HepG2 (cell line): ENCODE data around the gene ITGB3. TPM values are rescaled to one million over a fixed set of nuclear protein-coding genes. Genes with fewer than 3 reads are reported as not detected.

Experiments
- CHCHD3 ChIP-seq: sonication (generic); formaldehyde crosslinking; IDR thresholded peaks from 2 replicates; pipeline ENCODE4 v1.8.0; 2022; ENCODE audit warnings: mild to moderate bottlenecking, missing genetic modification reagents, moderate library complexity
- NBN ChIP-seq: fragments of 450-650 bp; conservative IDR thresholded peaks from 2 replicates; pipeline ENCODE4 v1.6.1; 2017
- NR2F6 ChIP-seq, 2 experiments: IDR thresholded peaks; 2 replicates each; pipeline ENCODE4 v1.6.1; 2016; ENCODE audit warnings: antibody characterized with exemption in 1 of 2, mild to moderate bottlenecking in 1 of 2
- PHF8 ChIP-seq: sonication (generic); formaldehyde crosslinking; IDR thresholded peaks from 2 replicates; pipeline ENCODE4 v1.5.0; 2020; ENCODE audit warnings: missing genetic modification reagents
- RFXAP ChIP-seq: sonication (generic); formaldehyde crosslinking; IDR thresholded peaks from 2 replicates; pipeline ENCODE4 v1.4.0; 2020; ENCODE audit warnings: missing genetic modification reagents, borderline replicate concordance
- SIX4 ChIP-seq: sonication (generic); formaldehyde crosslinking; IDR thresholded peaks from 2 replicates; pipeline ENCODE4 v1.4.0; 2020; ENCODE audit warnings: missing genetic modification reagents
- TBP ChIP-seq: sonication (generic); formaldehyde crosslinking; IDR thresholded peaks from 2 replicates; pipeline ENCODE4 v1.5.0; 2020; ENCODE audit warnings: missing genetic modification reagents
- TOPORS ChIP-seq: sonication (generic); formaldehyde crosslinking; IDR thresholded peaks from 2 replicates; pipeline ENCODE4 v1.8.0; 2023; ENCODE audit warnings: mild to moderate bottlenecking, missing genetic modification reagents
- ZBTB7B ChIP-seq: sonication (generic); formaldehyde crosslinking; IDR thresholded peaks from 2 replicates; pipeline ENCODE4 v1.4.0; 2020; ENCODE audit warnings: missing genetic modification reagents
- ZNF160 ChIP-seq: sonication (generic); formaldehyde crosslinking; IDR thresholded peaks from 2 replicates; pipeline ENCODE4 v1.8.0; 2022; ENCODE audit warnings: mild to moderate bottlenecking, inconsistent platforms, missing genetic modification reagents
- ZNF430 ChIP-seq: sonication (generic); formaldehyde crosslinking; IDR thresholded peaks from 2 replicates; pipeline ENCODE4 v1.9.0; 2021; ENCODE audit warnings: mild to moderate bottlenecking, missing genetic modification reagents
- ZNF781 ChIP-seq: sonication (generic); formaldehyde crosslinking; IDR thresholded peaks from 2 replicates; pipeline ENCODE4 v1.5.1; 2020; ENCODE audit warnings: borderline replicate concordance, mild to moderate bottlenecking, missing genetic modification reagents; ENCODE audit errors: not compliant biosample characterization
- polyA plus RNA-seq, 8 experiments: library from polyadenylated mRNA; depleted of rRNA in 3 of 8; stranded (reverse) in 7 of 8; unstranded in 1 of 8; fragments of >200 nt; fragmentation: Illumina TruSeq in 4 of 8; extraction: Trizol in 4 of 8; gene quantifications; 2 replicates each; pipeline versions ENCODE4 v1.2.1 to v1.2.3, GENCODE V29; 2011 to 2016; ENCODE audit warnings: low read depth in 4 of 8, missing spikeins in 1 of 8, mixed read lengths in 1 of 8; ENCODE audit not compliant: insufficient read depth in 1 of 8
- total RNA-seq, 5 experiments: library from RNA; depleted of rRNA; stranded (reverse); fragments of >200 nt; fragmentation: Illumina TruSeq; extraction: Trizol; gene quantifications; 2 replicates each; pipeline ENCODE4 v1.2.3, GENCODE V29; 2016; ENCODE audit warnings: low read depth in 1 of 5
- TF ChIP-seq, protein P1 (sequence below): sonication (generic); formaldehyde crosslinking; IDR thresholded peaks from 2 replicates; pipeline ENCODE4 v1.8.1; 2022; ENCODE audit warnings: mild to moderate bottlenecking, missing genetic modification reagents
- TF ChIP-seq, protein P2 (sequence below): sonication (generic); formaldehyde crosslinking; IDR thresholded peaks from 2 replicates; pipeline ENCODE4 v1.5.0; 2020; ENCODE audit warnings: mild to moderate bottlenecking, missing genetic modification reagents, moderate library complexity
- TF ChIP-seq, protein P3 (sequence below): sonication (generic); formaldehyde crosslinking; IDR thresholded peaks from 2 replicates; pipeline ENCODE4 v1.8.0; 2022; ENCODE audit warnings: mild to moderate bottlenecking, missing genetic modification reagents; ENCODE audit not compliant: insufficient replicate concordance
- TF ChIP-seq, protein P4 (sequence below): sonication (generic); formaldehyde crosslinking; IDR thresholded peaks from 2 replicates; pipeline ENCODE4 v1.4.0; 2020; ENCODE audit warnings: missing genetic modification reagents
- TF ChIP-seq, protein P5 (sequence below): sonication (generic); formaldehyde crosslinking; IDR thresholded peaks from 2 replicates; pipeline ENCODE4 v1.8.1; 2023; ENCODE audit warnings: missing genetic modification reagents, inconsistent platforms, borderline replicate concordance
- TF ChIP-seq, protein P6 (sequence below): sonication (generic); formaldehyde crosslinking; IDR thresholded peaks from 2 replicates; pipeline ENCODE4 v1.8.1; 2023; ENCODE audit warnings: mild to moderate bottlenecking, inconsistent platforms, moderate library complexity, missing genetic modification reagents, borderline replicate concordance
- TF ChIP-seq, protein P7 (sequence below): sonication (generic); formaldehyde crosslinking; IDR thresholded peaks from 2 replicates; pipeline ENCODE4 v1.8.1; 2023; ENCODE audit warnings: mild to moderate bottlenecking, missing genetic modification reagents

ITGB3 gene
- total and polyA plus RNA-seq, 2 of the 13 experiments (the other 11 are each of a cell fraction or from before 2014, with no cell fraction given), result 0.09 to 0.31 TPM

DNA sequence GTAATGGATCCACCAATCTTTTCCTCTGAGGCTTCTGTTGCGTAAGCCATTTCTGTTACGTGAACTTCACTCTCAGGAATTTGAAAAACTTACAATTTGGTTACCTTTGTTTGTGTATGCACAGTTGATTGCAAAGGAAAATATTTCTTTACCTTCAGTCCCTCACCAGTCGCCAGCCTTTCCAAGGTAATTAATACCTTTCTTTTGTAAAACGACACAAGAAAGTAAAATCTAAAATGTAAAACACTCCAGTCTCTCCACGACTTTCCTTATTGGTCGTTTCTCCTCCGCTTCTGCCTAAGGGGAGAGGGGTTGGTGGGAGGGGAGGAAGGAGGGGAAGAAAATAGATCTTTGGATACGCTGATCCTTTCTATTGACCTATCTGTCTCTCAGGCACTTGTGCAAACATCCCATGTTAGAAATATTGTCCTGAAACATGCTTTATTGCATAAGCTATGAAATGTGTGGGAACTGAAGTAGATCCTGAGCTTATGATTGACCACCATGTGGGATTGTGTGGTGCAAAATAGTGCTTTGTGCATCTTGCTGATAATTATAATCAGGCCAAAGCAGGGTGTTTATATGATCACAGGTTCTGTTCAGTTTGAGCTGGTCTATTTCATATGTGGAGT, 37.7 kb downstream of the ITGB3 start (continued):
- TF ChIP-seq, protein P1, sequence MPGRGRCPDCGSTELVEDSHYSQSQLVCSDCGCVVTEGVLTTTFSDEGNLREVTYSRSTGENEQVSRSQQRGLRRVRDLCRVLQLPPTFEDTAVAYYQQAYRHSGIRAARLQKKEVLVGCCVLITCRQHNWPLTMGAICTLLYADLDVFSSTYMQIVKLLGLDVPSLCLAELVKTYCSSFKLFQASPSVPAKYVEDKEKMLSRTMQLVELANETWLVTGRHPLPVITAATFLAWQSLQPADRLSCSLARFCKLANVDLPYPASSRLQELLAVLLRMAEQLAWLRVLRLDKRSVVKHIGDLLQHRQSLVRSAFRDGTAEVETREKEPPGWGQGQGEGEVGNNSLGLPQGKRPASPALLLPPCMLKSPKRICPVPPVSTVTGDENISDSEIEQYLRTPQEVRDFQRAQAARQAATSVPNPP, result no peak
- TF ChIP-seq NR2F6 (IDR thresholded peaks at IDR 0.05), result peak; percentile 70; the same call in 1 of the 2 replicates
- TF ChIP-seq NR2F6 (CRISPR knock-in tag; IDR thresholded peaks at IDR 0.05), result peak; percentile 42; the same call in 1 of the 2 replicates
- TF ChIP-seq PHF8 (CRISPR knock-in tag), result no peak
- no peak for TF ChIP-seq TOPORS
- TF ChIP-seq, protein P2, sequence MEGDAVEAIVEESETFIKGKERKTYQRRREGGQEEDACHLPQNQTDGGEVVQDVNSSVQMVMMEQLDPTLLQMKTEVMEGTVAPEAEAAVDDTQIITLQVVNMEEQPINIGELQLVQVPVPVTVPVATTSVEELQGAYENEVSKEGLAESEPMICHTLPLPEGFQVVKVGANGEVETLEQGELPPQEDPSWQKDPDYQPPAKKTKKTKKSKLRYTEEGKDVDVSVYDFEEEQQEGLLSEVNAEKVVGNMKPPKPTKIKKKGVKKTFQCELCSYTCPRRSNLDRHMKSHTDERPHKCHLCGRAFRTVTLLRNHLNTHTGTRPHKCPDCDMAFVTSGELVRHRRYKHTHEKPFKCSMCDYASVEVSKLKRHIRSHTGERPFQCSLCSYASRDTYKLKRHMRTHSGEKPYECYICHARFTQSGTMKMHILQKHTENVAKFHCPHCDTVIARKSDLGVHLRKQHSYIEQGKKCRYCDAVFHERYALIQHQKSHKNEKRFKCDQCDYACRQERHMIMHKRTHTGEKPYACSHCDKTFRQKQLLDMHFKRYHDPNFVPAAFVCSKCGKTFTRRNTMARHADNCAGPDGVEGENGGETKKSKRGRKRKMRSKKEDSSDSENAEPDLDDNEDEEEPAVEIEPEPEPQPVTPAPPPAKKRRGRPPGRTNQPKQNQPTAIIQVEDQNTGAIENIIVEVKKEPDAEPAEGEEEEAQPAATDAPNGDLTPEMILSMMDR (CRISPR knock-in tag), result no peak
- no peak for TF ChIP-seq RFXAP
- no peak for TF ChIP-seq TBP (CRISPR knock-in tag)
- TF ChIP-seq ZBTB7B (CRISPR knock-in tag), result no peak
- peak; percentile 42 for TF ChIP-seq ZNF781 (CRISPR knock-in tag)
- no peak for TF ChIP-seq CHCHD3
- TF ChIP-seq, protein P3, sequence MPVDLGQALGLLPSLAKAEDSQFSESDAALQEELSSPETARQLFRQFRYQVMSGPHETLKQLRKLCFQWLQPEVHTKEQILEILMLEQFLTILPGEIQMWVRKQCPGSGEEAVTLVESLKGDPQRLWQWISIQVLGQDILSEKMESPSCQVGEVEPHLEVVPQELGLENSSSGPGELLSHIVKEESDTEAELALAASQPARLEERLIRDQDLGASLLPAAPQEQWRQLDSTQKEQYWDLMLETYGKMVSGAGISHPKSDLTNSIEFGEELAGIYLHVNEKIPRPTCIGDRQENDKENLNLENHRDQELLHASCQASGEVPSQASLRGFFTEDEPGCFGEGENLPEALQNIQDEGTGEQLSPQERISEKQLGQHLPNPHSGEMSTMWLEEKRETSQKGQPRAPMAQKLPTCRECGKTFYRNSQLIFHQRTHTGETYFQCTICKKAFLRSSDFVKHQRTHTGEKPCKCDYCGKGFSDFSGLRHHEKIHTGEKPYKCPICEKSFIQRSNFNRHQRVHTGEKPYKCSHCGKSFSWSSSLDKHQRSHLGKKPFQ (CRISPR knock-in tag), result no peak
- no peak for TF ChIP-seq SIX4
- no peak for TF ChIP-seq ZNF160 (CRISPR knock-in tag)
- TF ChIP-seq NBN, result no peak
- TF ChIP-seq, protein P4, sequence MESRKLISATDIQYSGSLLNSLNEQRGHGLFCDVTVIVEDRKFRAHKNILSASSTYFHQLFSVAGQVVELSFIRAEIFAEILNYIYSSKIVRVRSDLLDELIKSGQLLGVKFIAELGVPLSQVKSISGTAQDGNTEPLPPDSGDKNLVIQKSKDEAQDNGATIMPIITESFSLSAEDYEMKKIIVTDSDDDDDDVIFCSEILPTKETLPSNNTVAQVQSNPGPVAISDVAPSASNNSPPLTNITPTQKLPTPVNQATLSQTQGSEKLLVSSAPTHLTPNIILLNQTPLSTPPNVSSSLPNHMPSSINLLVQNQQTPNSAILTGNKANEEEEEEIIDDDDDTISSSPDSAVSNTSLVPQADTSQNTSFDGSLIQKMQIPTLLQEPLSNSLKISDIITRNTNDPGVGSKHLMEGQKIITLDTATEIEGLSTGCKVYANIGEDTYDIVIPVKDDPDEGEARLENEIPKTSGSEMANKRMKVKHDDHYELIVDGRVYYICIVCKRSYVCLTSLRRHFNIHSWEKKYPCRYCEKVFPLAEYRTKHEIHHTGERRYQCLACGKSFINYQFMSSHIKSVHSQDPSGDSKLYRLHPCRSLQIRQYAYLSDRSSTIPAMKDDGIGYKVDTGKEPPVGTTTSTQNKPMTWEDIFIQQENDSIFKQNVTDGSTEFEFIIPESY (CRISPR knock-in tag), result no peak
- TF ChIP-seq, protein P5, sequence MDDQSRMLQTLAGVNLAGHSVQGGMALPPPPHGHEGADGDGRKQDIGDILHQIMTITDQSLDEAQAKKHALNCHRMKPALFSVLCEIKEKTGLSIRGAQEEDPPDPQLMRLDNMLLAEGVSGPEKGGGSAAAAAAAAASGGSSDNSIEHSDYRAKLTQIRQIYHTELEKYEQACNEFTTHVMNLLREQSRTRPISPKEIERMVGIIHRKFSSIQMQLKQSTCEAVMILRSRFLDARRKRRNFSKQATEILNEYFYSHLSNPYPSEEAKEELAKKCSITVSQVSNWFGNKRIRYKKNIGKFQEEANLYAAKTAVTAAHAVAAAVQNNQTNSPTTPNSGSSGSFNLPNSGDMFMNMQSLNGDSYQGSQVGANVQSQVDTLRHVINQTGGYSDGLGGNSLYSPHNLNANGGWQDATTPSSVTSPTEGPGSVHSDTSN, result no peak
- TF ChIP-seq, protein P6, sequence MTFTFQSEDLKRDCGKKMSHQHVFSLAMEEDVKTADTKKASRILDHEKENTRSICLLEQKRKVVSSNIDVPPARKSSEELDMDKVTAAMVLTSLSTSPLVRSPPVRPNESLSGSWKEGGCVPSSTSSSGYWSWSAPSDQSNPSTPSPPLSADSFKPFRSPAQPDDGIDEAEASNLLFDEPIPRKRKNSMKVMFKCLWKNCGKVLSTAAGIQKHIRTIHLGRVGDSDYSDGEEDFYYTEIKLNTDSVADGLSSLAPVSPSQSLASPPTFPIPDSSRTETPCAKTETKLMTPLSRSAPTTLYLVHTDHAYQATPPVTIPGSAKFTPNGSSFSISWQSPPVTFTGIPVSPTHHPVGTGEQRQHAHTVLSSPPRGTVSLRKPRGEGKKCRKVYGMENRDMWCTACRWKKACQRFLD (CRISPR knock-in tag), result no peak
- TF ChIP-seq, protein P7, sequence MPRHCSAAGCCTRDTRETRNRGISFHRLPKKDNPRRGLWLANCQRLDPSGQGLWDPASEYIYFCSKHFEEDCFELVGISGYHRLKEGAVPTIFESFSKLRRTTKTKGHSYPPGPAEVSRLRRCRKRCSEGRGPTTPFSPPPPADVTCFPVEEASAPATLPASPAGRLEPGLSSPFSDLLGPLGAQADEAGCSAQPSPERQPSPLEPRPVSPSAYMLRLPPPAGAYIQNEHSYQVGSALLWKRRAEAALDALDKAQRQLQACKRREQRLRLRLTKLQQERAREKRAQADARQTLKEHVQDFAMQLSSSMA (CRISPR knock-in tag), result no peak
- TF ChIP-seq ZNF430 (CRISPR knock-in tag), result no peak
